GM12874 (cell line): ENCODE measurements around the gene AARS2.

Experiments used
- TF ChIP-seq, protein P1 (sequence below): IDR thresholded peaks from 2 replicates; pipeline ENCODE4 v1.5.1; 2011; ENCODE audit warnings: low read depth, mild to moderate bottlenecking, control low read depth, low read length, moderate library complexity; ENCODE audit not compliant: insufficient read depth

Gene AARS2

DNA sequence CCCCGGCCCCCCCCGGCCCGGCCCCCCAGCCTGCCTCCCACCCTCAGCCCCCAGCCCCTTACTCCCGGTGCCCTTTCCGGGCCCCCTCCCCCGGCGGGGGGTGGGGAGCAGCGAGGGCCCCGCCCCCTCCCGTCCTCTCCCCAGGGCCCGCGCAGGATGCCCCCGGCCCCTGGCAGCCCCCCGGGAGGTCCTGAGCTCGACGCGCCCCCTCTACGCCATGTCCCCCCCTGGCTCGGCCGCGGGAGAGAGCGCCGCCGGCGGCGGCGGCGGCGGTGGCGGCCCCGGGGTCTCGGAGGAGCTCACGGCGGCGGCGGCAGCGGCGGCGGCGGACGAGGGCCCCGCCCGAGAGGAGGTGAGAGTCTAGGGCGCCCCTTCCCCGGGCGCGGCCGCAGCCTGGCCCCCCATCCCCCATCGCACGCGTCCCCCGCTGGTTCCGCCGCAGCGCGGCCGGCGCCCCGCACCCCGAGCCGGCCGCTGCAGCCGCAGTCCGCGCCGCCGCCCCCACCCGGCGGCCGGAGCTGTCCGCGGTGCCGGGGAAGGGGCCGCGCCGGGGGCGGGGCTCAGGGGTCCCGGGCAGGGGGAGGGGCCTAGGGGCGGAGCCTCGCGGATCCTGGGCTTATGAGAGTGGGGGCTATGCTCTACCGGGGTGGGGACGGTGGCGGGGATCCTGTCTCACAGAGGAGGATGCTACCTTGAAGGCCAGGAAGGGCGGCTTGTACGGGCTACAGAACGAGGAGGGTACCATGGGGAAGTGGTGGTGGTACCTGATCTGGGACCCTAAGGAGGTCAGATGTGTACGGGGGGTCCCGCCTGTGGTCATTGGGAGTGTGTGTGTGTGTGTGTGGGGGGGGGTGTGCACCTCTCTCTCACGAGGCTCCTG, 42.4 kb downstream of the AARS2 start:
- TF ChIP-seq, protein P1, sequence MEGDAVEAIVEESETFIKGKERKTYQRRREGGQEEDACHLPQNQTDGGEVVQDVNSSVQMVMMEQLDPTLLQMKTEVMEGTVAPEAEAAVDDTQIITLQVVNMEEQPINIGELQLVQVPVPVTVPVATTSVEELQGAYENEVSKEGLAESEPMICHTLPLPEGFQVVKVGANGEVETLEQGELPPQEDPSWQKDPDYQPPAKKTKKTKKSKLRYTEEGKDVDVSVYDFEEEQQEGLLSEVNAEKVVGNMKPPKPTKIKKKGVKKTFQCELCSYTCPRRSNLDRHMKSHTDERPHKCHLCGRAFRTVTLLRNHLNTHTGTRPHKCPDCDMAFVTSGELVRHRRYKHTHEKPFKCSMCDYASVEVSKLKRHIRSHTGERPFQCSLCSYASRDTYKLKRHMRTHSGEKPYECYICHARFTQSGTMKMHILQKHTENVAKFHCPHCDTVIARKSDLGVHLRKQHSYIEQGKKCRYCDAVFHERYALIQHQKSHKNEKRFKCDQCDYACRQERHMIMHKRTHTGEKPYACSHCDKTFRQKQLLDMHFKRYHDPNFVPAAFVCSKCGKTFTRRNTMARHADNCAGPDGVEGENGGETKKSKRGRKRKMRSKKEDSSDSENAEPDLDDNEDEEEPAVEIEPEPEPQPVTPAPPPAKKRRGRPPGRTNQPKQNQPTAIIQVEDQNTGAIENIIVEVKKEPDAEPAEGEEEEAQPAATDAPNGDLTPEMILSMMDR: no peak

DNA sequence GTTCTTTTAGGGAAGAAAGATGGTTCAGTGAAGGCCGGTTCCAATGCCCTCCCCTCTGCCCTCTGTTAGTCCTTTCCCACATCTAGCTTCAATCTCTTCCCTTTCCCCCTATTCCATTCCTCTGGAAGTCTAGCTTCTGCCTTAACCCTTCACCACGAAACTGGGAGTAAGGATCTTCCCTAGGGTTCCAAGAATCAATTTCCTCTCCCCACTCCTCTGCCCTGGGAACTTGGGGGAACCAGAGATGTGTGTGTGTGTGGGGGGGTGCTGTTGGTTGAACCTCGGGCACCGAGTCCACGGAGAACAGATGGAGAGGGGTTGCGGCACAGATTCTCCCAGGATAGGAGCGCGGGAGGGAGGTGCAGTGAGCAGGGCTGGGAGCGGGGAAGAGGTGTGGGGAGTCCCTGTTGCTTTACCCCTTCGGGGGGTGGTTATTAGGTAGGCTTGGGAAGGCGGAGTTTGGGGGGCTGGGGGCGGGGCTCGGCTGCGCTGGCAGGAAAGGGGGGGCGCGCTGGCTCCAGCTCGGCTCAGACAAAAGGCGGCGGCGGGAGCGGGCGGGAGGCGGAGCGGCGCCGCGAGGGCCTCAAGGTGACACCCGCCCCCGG, 43.1 kb downstream of the AARS2 start, which contains the start of gene TMEM151B:
TMEM151B (plus strand) TSS at position 530 of the 605 bp plus-strand sequence. CDS start 293 bp downstream, outside the sequence.
- TF ChIP-seq, protein P1: no peak

DNA sequence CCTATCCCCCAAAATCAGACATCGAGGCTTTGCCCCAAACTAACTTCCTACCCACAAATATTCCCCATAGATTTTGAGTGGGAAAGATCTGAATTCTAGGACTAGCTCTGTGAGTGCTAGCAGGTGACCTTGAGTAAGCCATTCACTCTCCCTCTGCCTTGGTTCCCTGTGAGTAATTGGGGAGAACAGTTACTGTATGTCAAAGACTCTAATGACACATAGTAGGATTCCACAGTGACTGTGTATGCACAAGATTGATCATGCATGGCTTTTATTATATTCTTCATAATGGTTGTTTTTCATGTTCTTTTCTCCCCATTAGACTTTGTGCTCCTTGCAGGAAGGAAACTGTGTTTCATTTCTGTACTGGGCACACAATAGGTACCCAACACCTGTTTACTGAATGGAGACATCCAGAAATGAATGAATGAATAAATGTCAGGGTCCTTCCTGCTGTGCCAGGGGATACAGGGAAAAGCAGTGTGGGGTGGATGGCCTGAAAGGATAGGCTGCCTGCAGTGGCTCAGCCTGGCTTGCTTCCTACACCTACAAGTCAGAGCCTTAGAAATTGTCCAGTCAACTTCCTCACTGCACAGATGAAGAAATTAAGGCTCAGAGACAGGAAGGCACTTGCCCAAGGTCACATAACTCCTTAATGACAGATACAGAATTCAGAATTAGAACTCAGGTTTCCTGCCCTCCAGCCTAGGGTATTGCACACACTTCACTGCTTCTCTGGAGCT, 43.8 kb downstream of the AARS2 start:
- TF ChIP-seq, protein P1: no peak

DNA sequence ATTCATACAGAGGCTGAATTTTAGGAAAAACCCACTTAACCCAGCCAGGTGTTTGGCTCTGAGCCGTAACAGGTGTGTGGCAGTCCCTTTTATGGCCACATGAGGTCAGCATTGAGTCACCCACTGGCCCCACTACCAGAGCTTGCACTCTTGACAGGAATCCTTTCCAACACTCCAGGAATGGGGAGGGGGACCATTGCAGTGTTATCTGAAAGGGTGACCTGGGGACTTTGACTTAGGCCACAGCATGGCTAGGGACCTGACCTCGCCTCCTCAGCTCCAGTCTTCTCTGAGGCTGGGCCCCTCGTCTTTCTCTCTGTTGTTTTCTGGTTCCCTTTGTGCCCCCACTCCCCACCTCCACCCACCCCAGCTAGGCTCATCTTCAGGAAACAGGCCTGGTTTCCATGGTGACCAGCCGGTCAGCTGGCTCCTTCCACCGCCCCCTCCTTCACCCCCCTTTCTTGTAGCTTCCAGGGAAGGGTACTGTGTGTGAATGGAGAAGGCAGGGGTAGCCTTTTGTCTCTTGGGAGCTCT, 45.0 kb downstream of the AARS2 start:
- TF ChIP-seq, protein P1: peak; percentile 94

DNA sequence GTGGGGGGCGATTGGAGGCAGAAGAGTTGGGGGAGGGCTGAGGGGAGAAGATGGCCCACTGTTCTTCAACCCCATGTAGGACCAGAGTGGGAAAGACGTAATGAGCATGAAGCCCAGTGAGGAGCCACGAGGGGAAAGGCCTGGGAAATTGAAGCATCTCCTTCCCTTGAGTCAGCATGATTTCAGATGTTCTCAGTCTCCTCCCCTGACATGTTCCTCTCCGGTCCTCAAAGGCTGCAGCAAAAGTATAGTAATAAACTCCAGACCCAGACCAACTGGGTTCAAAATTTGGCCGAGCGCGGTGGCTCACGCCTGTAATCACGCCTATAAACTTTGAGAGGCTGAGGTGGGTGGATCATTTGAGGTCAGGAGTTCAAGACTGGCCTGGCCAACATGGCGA, 45.9 kb downstream of the AARS2 start:
- TF ChIP-seq, protein P1: no peak

DNA sequence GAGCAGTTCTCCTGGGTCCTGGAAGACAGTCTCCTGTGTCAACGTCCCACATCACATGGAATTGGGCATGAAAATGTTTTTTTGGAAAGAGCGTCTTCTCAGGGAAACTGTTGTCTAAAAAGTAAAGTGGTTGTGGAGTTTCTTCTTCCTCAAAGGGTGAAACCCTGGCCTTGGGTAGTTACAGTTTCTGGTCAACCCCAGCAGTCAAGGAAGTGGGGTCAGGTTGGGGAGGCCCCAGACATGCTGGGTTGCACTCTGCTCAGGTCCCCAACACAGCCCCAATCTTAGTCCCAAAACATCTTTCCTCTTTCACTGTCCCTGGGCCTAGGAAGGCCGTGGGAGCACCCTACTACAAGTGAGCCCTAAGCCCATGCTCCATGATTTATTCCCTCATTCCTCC, 46.8 kb downstream of the AARS2 start:
- TF ChIP-seq, protein P1: no peak
